Upper lobe of left lung (tissue), 6 donors: Measurements from ENCODE around the gene FUT8. TPM values are rescaled to one million over a fixed set of nuclear protein-coding genes. Genes with fewer than 3 reads are reported as not detected.

Experiments used
- ATAC-seq, 2 donors: fragments of 200-7000 bp; cut with Tn5 transposase; one replicate each; pipeline ENCODE4 v1.9.1; 2022; ENCODE audit warnings: mild to moderate bottlenecking in 2 of 2, moderate library complexity in 2 of 2; ENCODE audit not compliant: low FRiP score in 2 of 2
- DNase-seq, 2 donors: peaks; one replicate each; pipeline ENCODE4 v3.0.0-alpha.2; 2019 to 2020
- H3K27ac ChIP-seq, 4 donors: fragments of 200-600 bp; sonication (generic); one replicate each; pipeline ENCODE4 v1.5.1; 2016 to 2019
- H3K27me3 ChIP-seq, 4 donors: fragments of 200-600 bp; sonication (generic); one replicate each; pipeline ENCODE4 v1.5.1; 2017 to 2019
- H3K36me3 ChIP-seq, 4 donors: fragments of 200-600 bp; sonication (generic); one replicate each; pipeline ENCODE4 v1.5.1; 2016 to 2019
- H3K4me1 ChIP-seq, 4 donors: fragments of 200-600 bp; sonication (generic); one replicate each; pipeline ENCODE4 v1.5.1; 2018 to 2019
- H3K4me3 ChIP-seq, 4 donors: fragments of 200-600 bp; sonication (generic); one replicate each; pipeline ENCODE4 v1.5.1; 2017 to 2019; ENCODE audit warnings: mild to moderate bottlenecking in 2 of 4, moderate library complexity in 1 of 4
- H3K9me3 ChIP-seq, 4 donors: fragments of 200-600 bp; sonication (generic); one replicate each; pipeline ENCODE4 v1.5.1; 2018 to 2019
- CTCF ChIP-seq, 6 experiments: fragments of 450-650 bp in 4 of 6; fragments of 200-600 bp in 2 of 6; sonication (generic) in 2 of 6; IDR thresholded peaks; one replicate each; pipeline ENCODE4 v1.5.1; 2016 to 2019; ENCODE audit warnings: antibody characterized with exemption in 6 of 6
- EP300 ChIP-seq, 4 donors: sonication (generic); formaldehyde crosslinking; IDR thresholded peaks; one replicate each; pipeline ENCODE4 v1.5.1; 2017; ENCODE audit warnings: antibody characterized with exemption in 4 of 4, control low read depth in 2 of 4
- POLR2A ChIP-seq, 4 donors: fragments of 450-650 bp; IDR thresholded peaks; one replicate each; pipeline ENCODE4 v1.5.1; 2016 to 2017; ENCODE audit warnings: antibody characterized with exemption in 4 of 4, mild to moderate bottlenecking in 2 of 4
- POLR2AphosphoS5 ChIP-seq, 2 donors: sonication (generic); formaldehyde crosslinking; IDR thresholded peaks; one replicate each; pipeline ENCODE4 v1.5.1; 2017; ENCODE audit warnings: antibody characterized with exemption in 2 of 2
- WGBS, 2 donors: methylation state at CpG; one replicate each; pipeline ENCODE4 v1.1.5; 2017 to 2018; 5-methylcytosine and 5-hydroxymethylcytosine counted together
- total RNA-seq, 6 donors: library from RNA; depleted of rRNA in 4 of 6; stranded (reverse); fragments of >200 nt in 4 of 6; gene quantifications; one replicate each; pipeline versions ENCODE4 v1.1.0 to v1.2.1, GENCODE V29; 2016 to 2021
- donor health status: DM: no; HTN: no; CAD: no; lungs with moderate emphysema.
- donor health status: DM: no; HTN: yes; CAD: no; lungs with severe emphysema.

FUT8 gene
- total RNA-seq, 6 donors from 2014 or later = 17.3 to 38.8 (median 29.1) TPM

GRCh38 chr14:65428691-65429090, 16.2 kb downstream of the FUT8 start:
- no peaks in the 10 kb centered on the region for H3K27me3 ChIP-seq
- WGBS, 2 donors = 74 to 85% methylated on average over 2 of the region's 2 CpGs
- DNase-seq = no peak

GRCh38 chr14:65429757-65430156, 17.2 kb downstream of the FUT8 start:
- no peak overlapping the region for H3K4me3 ChIP-seq
- DNase-seq = no peak
- no peak for TF ChIP-seq POLR2A (IDR thresholded peaks at IDR 0.05)
- no peak for TF ChIP-seq CTCF (IDR thresholded peaks at IDR 0.05)
- TF ChIP-seq EP300 (IDR thresholded peaks at IDR 0.05) = no peak
- TF ChIP-seq POLR2AphosphoS5 (IDR thresholded peaks at IDR 0.05) = no peak
- no peaks in the 10 kb centered on the region for H3K9me3 ChIP-seq
- H3K4me1 ChIP-seq = peaks cover 0 to 13% (median 6%) of the 10 kb centered on the region in 4 donors
- H3K36me3 ChIP-seq = no peaks in the 10 kb centered on the region
- H3K27me3 ChIP-seq = no peaks in the 10 kb centered on the region
- ATAC-seq = no peak
- WGBS, 2 donors = 97% methylated on average over 5 of the region's 5 CpGs
- H3K27ac ChIP-seq = no peak overlapping the region

More at GRCh38 chr14:65428691-65429090, 16.2 kb downstream of the FUT8 start:
- Histone ChIP-seq H3K4me1 (peaks cover 0 to 13% (median 6%) of the 10 kb centered on the region in 4 donors), H3K27ac (no peak overlapping the region), H3K36me3 (no peaks in the 10 kb centered on the region), H3K9me3 (no peaks in the 10 kb centered on the region), H3K4me3 (no peak overlapping the region)
- ATAC-seq = no peak
- TF ChIP-seq POLR2AphosphoS5 (IDR thresholded peaks at IDR 0.05) (no peak), EP300 (IDR thresholded peaks at IDR 0.05) (no peak), POLR2A (IDR thresholded peaks at IDR 0.05) (no peak), CTCF (IDR thresholded peaks at IDR 0.05) (no peak)

- Histone ChIP-seq H3K27me3 (no peaks in the 10 kb centered on the region), H3K9me3 (no peaks in the 10 kb centered on the region), H3K4me1 (peaks cover 0 to 13% (median 6%) of the 10 kb centered on the region in 4 donors), H3K27ac (no peak overlapping the region), H3K4me3 (no peak overlapping the region), H3K36me3 (no peaks in the 10 kb centered on the region)
- ATAC-seq = no peak
- WGBS, 2 donors = 97 to 98% methylated on average over 7 of the region's 7 CpGs
- TF ChIP-seq POLR2AphosphoS5 (IDR thresholded peaks at IDR 0.05) = no peak
- TF ChIP-seq EP300 (IDR thresholded peaks at IDR 0.05) = no peak
- no peak for TF ChIP-seq POLR2A (IDR thresholded peaks at IDR 0.05)
- no peak for TF ChIP-seq CTCF (IDR thresholded peaks at IDR 0.05)
- DNase-seq = no peak
Measured at GRCh38 chr14:65431245-65431644, 18.7 kb downstream of the FUT8 start.

GRCh38 chr14:65431951-65432350, 19.4 kb downstream of the FUT8 start:
- DNase-seq (no peak), ATAC-seq (no peak)
- 43 to 57% methylated on average over 1 of the region's 1 CpG for WGBS, 2 donors
- TF ChIP-seq POLR2A (IDR thresholded peaks at IDR 0.05) (no peak), CTCF (IDR thresholded peaks at IDR 0.05) (no peak), EP300 (IDR thresholded peaks at IDR 0.05) (no peak), POLR2AphosphoS5 (IDR thresholded peaks at IDR 0.05) (no peak)
- Histone ChIP-seq H3K27ac (no peak overlapping the region), H3K4me3 (no peak overlapping the region), H3K4me1 (peaks cover 0 to 13% (median 6%) of the 10 kb centered on the region in 4 donors), H3K36me3 (no peaks in the 10 kb centered on the region), H3K9me3 (no peaks in the 10 kb centered on the region), H3K27me3 (no peaks in the 10 kb centered on the region)

DNA sequence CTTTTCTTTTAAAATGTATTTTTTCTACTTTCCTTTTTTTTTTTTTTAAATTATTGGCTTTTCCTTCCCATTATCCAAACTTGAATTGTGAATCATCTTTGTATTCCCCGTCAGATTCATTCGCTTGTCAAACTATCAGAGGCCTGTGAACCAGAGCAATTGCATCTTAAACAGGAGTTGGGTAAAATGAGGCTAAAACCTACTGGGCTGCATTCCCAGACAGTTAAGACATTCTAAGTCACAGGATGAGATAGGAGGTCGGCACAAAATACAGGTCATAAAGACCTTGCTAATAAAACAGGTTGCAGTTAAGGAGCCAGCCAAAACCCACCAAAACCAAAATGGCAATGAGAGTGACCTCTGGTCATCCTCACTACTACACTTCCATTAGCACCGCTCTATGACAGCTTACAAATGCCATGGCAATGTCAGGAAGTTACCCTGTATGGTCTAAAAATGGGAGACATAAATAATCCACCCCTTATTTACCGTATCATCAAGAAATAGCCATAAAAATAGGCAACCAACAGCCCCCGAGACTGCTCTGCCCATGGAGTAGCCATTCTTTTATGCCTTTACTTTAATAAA, 19.9 kb downstream of the FUT8 start:
- Histone ChIP-seq H3K4me1 (peaks cover 0 to 13% (median 6%) of the 10 kb centered on the region in 4 donors), H3K36me3 (no peaks in the 10 kb centered on the region), H3K4me3 (no peak overlapping the region), H3K27ac (no peak overlapping the region), H3K27me3 (no peaks in the 10 kb centered on the region), H3K9me3 (no peaks in the 10 kb centered on the region)
- no peak for TF ChIP-seq EP300 (IDR thresholded peaks at IDR 0.05)
- no peak for TF ChIP-seq CTCF (IDR thresholded peaks at IDR 0.05)
- no peak for TF ChIP-seq POLR2AphosphoS5 (IDR thresholded peaks at IDR 0.05)
- TF ChIP-seq POLR2A (IDR thresholded peaks at IDR 0.05) = no peak
- WGBS, 2 donors = 84 to 85% methylated on average over 6 of the region's 6 CpGs
- DNase-seq (no peak), ATAC-seq (no peak)
